Heart right ventricle (tissue), 16 donors: Measurements from ENCODE around the gene PEF1. TPM values are rescaled to one million over a fixed set of nuclear protein-coding genes. Genes with fewer than 3 reads are reported as not detected.

ENCODE experiments used
- ATAC-seq, 8 donors: fragments of 200-7000 bp; cut with Tn5 transposase; one replicate each; pipeline ENCODE4 v1.9.1; 2020; ENCODE audit warnings: mild to moderate bottlenecking in 8 of 8, moderate library complexity in 8 of 8, moderate number of reproducible peaks in 1 of 8
- DNase-seq, 2 donors: peaks; one replicate each; pipeline ENCODE4 v3.0.0-alpha.2; 2020
- H3K27ac ChIP-seq, 10 donors: fragments of 200-600 bp; sonication (generic) in 2 of 10; one replicate each; pipeline versions ENCODE4 v1.5.0 to v1.8.0; 2020 to 2022; ENCODE audit warnings: mild to moderate bottlenecking in 3 of 10
- H3K27me3 ChIP-seq, 7 donors: fragments of 200-600 bp; one replicate each; pipeline ENCODE4 v1.8.0; 2021 to 2022; ENCODE audit warnings: mild to moderate bottlenecking in 2 of 7
- H3K36me3 ChIP-seq, 9 donors: fragments of 200-600 bp; sonication (generic) in 1 of 9; one replicate each; pipeline versions ENCODE4 v1.5.0 to v1.8.0; 2020 to 2022; ENCODE audit warnings: mild to moderate bottlenecking in 2 of 9
- H3K4me1 ChIP-seq, 9 donors: fragments of 200-600 bp; sonication (generic) in 1 of 9; one replicate each; pipeline versions ENCODE4 v1.5.0 to v1.8.0; 2020 to 2022; ENCODE audit warnings: mild to moderate bottlenecking in 4 of 9
- H3K4me3 ChIP-seq, 10 donors: fragments of 200-600 bp; sonication (generic) in 2 of 10; one replicate each; pipeline versions ENCODE4 v1.5.0 to v1.8.0; 2020 to 2022; ENCODE audit warnings: mild to moderate bottlenecking in 7 of 10, moderate library complexity in 2 of 10
- H3K9me3 ChIP-seq, 11 donors: fragments of 200-600 bp in 10 of 11; sonication (generic) in 2 of 11; one replicate each; pipeline versions ENCODE4 v1.5.0 to v1.8.0; 2013 to 2022; ENCODE audit warnings: mild to moderate bottlenecking in 2 of 11, control low read depth in 1 of 11, moderate library complexity in 1 of 11
- CTCF ChIP-seq, 9 donors: fragments of 200-600 bp; sonication (generic) in 2 of 9; IDR thresholded peaks; one replicate each; pipeline versions ENCODE4 v1.5.0 to v1.8.0; 2021 to 2022; ENCODE audit warnings: antibody characterized with exemption in 9 of 9, mild to moderate bottlenecking in 5 of 9, moderate library complexity in 1 of 9
- WGBS, 2 donors: extraction: QIAGEN DNeasy Blood & Tissue Kit; methylation state at CpG; one replicate each; pipeline ENCODE4 v1.1.7; 2013; ENCODE audit warnings: inconsistent platforms in 1 of 2; 5-methylcytosine and 5-hydroxymethylcytosine counted together
- intact Hi-C, 10 donors: fragments of 100-400 bp; cut with DNase I; formaldehyde crosslinking; loops; one replicate each; pipeline versions ENCODE4 v1.11.1 to v1.14.2; 2022
- polyA plus RNA-seq, 2 donors: library from polyadenylated mRNA; stranded (reverse); fragments of 200-250 nt; gene quantifications; one replicate each; pipeline ENCODE4 v1.2.3, GENCODE V29; 2013
- total RNA-seq, 10 donors: library from RNA; stranded (reverse); fragmentation: NEBNext Ultra II Directional in 3 of 10; extraction: Animal tissue kit (Norgen Biotek cat#: 25700) in 3 of 10; gene quantifications; one replicate each; pipeline versions ENCODE4 v1.2.1 to v1.2.4, GENCODE V29; 2021 to 2023
- donor health status: Arrhythmogenic right ventricular cardiomyopathy.
- donor health status: ischemic (EF 13 %, LVEDD 7.1; RV severe dilation, severe dysfunction).
- donor health status: healthy with polysubstance abuse.
- donor health status: DM: no; HTN: yes; CAD: no.
- donor health status: DM: no; HTN: no; CAD: no.
- donor health status: ischemic (EF 25% LVEDD 6.9; RV normal size, moderate dysfunction).
- donor health status: ischemic (EF 25% LVEDD 5.7; RV mildly dilated, moderate dysfunction).
- donor health status: healthy.
- donor health status: DM: yes; HTN: yes; CAD: no.
- donor health status: Ischemic cardiomyopathy.
- donor health status: ischemic (EF 35%, LVEDD 5.7; RV mildly dilated, moderate dysfunction).
- donor health status: nonischemic (EF 11% LVEDD 7.7; RV severe dilation, severe dysfunction).
- donor health status: DM: yes; HTN: yes; CAD: no.
- donor health status: PGD.
- donor health status: ischemic (EF 29% LVEDD 5.4; RV normal size, mild dysfunction).
- donor health status: nonischemic (EF 23%, LVEDD 6.1; RV moderate dilation, normal function).

PEF1 gene
- total and polyA plus RNA-seq, 12 donors = 35.0 to 94.3 (median 40.0) TPM

- H3K4me1 ChIP-seq = peaks cover 35 to 87% (median 73%) of the 10 kb centered on the region in 9 donors
- 41 to 47% methylated on average over 6 of the region's 6 CpGs for WGBS, 2 donors
These were observed 25.9 kb upstream of the PEF1 start for GRCh38 chr1:31670593-31670964.

GRCh38 chr1:31669786-31670592, 25.3 kb upstream of the PEF1 start:
- Histone ChIP-seq H3K27ac (peak overlapping the region; percentile 13 to 87 (median 66)), H3K27me3 (peaks cover 0 to 17% (median 0%) of the 10 kb centered on the region in 7 donors), H3K4me3 (peak overlapping the region in 9 of 10 donors; percentile 6 to 53 (median 41)), H3K4me1 (peaks cover 35 to 81% (median 72%) of the 10 kb centered on the region in 9 donors), H3K9me3 (no peaks in the 10 kb centered on the region), H3K36me3 (peaks cover 0 to 7% (median 0%) of the 10 kb centered on the region in 9 donors)
- peak; percentile 31 to 76 (median 68) for ATAC-seq
- peak in 5 of 9 donors; percentile 7 to 42 (median 21) for TF ChIP-seq CTCF (IDR thresholded peaks at IDR 0.05)
- DNase-seq = peak; percentile 83
- intact Hi-C loops = loop anchor here (2.0 to 10.0 kb wide), 10 partner anchors 32 to 315 kb away; partner anchors contain the start of gene COL16A1 (in 1 of the 10)
- WGBS, 2 donors = 3 to 4% methylated on average over 29 to 30 of the region's 30 CpGs

More at GRCh38 chr1:31670593-31670964, 25.9 kb upstream of the PEF1 start:
- H3K4me3 ChIP-seq = peak overlapping the region in 9 of 10 donors; percentile 4 to 53 (median 41)
- peak in 3 of 8 donors; percentile 7 to 8 (median 8) for ATAC-seq
- DNase-seq = no peak
- H3K9me3 ChIP-seq = no peaks in the 10 kb centered on the region
- peaks cover 0 to 1% (median 0%) of the 10 kb centered on the region in 9 donors for H3K36me3 ChIP-seq
- no peak for TF ChIP-seq CTCF (IDR thresholded peaks at IDR 0.05)
- H3K27ac ChIP-seq = peak overlapping the region in 9 of 10 donors; percentile 13 to 87 (median 70)
- peaks cover 0 to 17% (median 0%) of the 10 kb centered on the region in 7 donors for H3K27me3 ChIP-seq
- intact Hi-C loops = loop anchor here in 5 of 10 donors (2.0 to 5.0 kb wide), 2 partner anchors 42 to 44 kb away; no protein-coding TSS in a partner anchor

- Histone ChIP-seq H3K9me3 (no peaks in the 10 kb centered on the region), H3K36me3 (peaks cover 0 to 8% (median 0%) of the 10 kb centered on the region in 9 donors), H3K27ac (peak overlapping the region in 9 of 10 donors; percentile 13 to 87 (median 70)), H3K4me1 (peaks cover 35 to 75% (median 68%) of the 10 kb centered on the region in 9 donors), H3K27me3 (peaks cover 0 to 17% (median 0%) of the 10 kb centered on the region in 7 donors), H3K4me3 (peak overlapping the region in 8 of 10 donors; percentile 6 to 53 (median 44))
- DNase-seq (no peak), ATAC-seq (peak in 3 of 8 donors; percentile 2 to 3 (median 2))
- intact Hi-C loops = loop anchor here in 8 of 10 donors (5.0 to 10.0 kb wide), 9 partner anchors 33 to 315 kb away; partner anchors contain the start of gene COL16A1 (in 1 of the 8)
- 29 to 39% methylated on average over 7 of the region's 7 CpGs for WGBS, 2 donors
- no peak for TF ChIP-seq CTCF (IDR thresholded peaks at IDR 0.05)
These were observed 24.7 kb upstream of the PEF1 start for GRCh38 chr1:31669433-31669785.

DNA sequence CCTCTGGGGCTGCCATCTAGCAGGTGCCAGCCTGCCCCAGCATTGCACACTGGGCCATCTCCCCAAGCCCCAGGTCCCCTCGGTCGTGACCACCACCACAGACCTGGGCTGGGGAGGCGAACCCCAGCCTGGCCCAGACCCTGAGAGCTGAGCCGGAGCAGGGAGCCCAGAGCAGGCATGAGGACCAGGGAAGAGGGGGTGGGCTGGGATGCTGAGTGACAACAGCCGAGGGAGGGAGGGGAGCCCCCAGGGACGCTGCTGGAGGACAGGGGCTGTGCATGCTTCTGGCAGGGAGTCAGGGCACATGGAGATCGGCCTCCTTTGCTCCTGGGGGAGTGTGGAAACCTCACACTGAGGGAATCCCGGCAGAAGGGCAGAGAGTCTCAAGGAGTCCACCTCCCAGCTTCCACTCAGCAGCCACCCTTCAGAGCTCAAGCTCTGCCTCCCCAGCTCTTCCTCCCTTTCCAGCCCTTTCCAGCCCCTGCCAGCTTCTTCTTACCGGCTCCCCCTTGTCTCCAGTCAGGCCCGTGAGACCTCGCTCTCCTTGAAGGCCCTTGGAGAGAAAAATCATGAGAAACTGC, 23.7 kb upstream of the PEF1 start:
- no peak for ATAC-seq
- no peak for TF ChIP-seq CTCF (IDR thresholded peaks at IDR 0.05)
- H3K9me3 ChIP-seq = no peaks in the 10 kb centered on the region
- 75 to 78% methylated on average over 11 of the region's 11 CpGs for WGBS, 2 donors
- H3K4me3 ChIP-seq = no peak overlapping the region
- H3K4me1 ChIP-seq = peaks cover 35 to 65% (median 58%) of the 10 kb centered on the region in 9 donors
- peaks cover 0 to 17% (median 0%) of the 10 kb centered on the region in 7 donors for H3K27me3 ChIP-seq
- H3K36me3 ChIP-seq = peaks cover 0 to 8% (median 0%) of the 10 kb centered on the region in 9 donors
- DNase-seq = no peak
- intact Hi-C loops = loop anchor here in 8 of 10 donors (5.0 to 10.0 kb wide), 9 partner anchors 34 to 316 kb away; partner anchors contain the start of gene COL16A1 (in 1 of the 8)
- H3K27ac ChIP-seq = no peak overlapping the region
